Inflammatory macrophage treated with lipopolysaccharide for 4 hours (primary cell): ENCODE data around the gene C21orf58.
"Not testable (repeated sequence)": the region's sequence is repeated elsewhere in the genome, so short reads cannot be mapped to it uniquely, and the experiment has no call there.

ENCODE experiments used
- DNase-seq: peaks from one replicate; pipeline ENCODE4 v3.0.0-alpha.2; 2020

C21orf58 gene

DNA sequence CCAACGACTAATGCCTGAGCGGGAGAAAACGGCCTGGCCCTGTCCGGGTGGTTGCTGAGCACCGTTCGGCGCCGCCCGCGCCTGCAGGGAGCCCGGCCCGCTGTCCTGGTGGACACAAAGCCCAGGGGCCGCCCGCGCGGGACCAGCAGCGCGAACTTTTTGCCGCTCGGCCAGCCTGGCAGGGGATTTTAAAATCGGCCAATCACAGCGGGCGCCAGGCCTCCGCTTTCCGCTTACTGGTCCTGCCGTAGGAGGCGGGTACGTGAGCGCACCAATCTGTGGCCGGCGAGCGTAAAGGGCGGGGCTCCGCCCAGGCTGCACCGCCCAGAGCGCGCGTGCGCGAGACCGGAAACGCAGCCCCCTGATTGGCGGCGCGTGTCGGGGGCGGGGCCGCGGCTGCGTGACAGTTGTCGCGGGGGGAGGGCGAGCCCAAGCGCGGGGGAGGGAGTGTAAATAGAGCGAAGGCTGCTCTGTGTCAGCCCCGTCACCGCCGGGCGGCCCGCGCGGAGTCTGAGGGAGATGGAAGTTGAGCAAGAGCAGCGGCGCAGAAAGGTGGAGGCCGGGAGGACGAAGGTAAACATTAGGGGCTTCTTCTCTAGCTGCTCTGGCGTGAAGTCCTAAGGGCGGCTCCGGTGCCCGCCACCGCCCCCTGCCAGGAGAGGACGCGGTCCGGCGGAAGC lies at the start of gene C21orf58, which contains the start of gene PCNT:
Gene C21orf58, minus strand, starts transcription at position 161 of the 680 bp plus-strand sequence. CDS start 1,132 bp downstream, outside the sequence.
Gene PCNT, plus strand, starts transcription at position 447 of the 680 bp plus-strand sequence. Its CDS starts 73 bp downstream, at position 520.
- peak; percentile 98 for DNase-seq

DNA sequence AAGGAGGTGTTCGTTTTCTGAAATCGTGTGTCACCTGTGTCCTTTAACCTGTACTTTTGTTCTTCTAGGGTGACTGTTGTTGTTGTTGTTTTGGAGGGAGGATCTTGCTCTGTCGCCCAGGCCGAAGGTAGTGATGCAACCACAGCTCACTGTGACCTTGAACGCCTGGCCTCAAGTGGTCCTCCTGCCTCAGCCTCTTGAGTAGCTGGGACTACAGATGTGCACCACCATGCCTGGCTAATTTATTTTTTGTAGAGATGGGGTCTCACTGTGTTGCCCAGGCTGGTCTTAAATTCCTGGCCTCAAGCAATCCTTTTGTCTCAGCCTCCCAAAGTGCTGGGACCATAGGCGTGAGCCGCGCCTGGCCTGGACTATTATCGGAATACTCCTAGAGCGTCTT lies 49.3 kb upstream of the C21orf58 start:
- not testable (repeated sequence) for DNase-seq

DNA sequence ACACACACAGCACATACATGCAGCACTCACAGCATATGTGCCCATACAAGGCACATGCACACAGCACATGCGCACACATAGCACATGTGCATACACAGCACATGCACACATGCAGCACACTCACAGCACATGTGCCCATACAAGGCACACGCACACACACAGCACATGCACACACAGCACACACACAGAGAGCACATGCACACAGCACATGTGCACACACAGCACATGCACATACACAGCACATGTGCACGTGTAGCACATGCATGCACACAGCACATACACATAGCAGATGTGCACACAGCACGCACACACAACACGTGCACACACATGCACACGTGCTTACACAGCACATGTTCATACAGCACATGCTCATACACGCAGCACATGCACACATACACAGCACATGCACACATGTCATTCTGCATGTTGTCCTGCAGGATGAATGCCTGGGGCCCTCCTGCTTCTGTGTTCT lies 48.4 kb upstream of the C21orf58 start:
- DNase-seq: no peak

DNA sequence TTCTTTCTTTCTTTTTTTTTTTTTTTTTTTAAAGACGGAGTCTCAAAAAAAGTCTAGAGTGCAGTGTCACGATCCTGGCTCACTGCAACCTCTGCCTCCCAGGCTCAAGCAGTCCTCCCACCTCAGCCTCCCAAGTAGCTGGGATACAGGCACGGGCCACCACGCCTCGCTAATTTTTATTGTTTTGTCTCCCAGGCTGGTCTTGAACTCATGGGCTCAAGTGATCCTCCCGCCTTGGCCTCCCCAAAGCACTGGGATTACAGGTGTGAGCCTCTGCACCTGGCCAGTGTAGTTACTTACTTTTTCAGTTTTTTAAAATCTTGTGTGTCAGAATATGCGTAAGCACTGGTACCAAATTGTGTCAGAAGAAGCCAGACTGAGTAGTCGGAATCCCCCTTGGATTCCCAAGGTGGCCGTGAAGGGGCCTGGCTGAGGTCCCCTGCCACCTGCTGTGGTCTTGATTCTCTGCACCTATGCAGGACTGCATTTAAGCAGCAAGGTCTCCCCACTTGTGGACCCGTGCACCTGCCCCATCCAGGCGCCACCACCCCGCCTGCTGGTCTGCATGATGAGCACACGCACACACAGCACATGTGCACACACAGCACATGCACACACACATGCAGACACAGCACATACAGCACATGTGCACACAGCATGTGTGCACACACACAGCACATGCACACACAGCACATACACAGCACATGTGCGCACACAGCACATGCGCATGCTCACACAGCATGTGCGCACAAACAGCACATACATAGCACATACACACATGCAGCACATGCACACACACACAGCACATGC lies 47.7 kb upstream of the C21orf58 start:
- DNase-seq: no peak

DNA sequence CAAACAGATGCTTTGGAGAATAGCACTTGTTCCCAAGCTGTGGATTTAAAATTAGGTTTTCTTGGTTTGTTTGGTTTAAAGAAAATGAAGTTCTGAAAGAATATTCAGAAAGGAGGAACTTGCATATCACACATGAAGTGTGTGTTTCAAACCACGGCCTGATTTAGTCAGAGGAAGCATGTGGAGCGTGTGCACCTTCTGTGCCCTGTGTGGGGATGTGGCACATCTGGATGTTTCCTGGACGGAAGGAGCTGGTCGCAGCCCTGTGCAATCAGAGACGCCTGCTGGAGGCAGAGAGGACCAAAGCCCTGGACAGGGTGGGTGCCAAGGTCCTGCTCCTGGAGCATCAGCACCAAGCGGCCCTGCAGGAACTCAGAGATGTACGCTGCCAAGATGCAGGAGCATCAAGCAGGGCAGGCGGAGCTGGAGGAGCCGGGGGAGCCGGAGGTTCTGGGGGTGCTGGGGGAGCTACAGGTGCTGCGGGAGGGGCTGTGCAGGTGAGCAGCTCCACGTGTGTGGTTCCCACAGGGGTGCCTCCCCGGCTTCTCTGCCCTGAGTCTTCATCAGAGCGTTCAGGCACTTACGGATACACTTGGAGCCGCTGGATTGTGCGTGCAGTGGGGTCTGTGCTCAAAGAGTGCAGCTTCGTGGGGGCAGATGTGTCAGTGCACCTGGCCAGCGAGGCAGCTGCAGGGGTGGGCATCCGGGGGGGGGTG lies 46.0 kb upstream of the C21orf58 start:
- peak; percentile 12 for DNase-seq

DNA sequence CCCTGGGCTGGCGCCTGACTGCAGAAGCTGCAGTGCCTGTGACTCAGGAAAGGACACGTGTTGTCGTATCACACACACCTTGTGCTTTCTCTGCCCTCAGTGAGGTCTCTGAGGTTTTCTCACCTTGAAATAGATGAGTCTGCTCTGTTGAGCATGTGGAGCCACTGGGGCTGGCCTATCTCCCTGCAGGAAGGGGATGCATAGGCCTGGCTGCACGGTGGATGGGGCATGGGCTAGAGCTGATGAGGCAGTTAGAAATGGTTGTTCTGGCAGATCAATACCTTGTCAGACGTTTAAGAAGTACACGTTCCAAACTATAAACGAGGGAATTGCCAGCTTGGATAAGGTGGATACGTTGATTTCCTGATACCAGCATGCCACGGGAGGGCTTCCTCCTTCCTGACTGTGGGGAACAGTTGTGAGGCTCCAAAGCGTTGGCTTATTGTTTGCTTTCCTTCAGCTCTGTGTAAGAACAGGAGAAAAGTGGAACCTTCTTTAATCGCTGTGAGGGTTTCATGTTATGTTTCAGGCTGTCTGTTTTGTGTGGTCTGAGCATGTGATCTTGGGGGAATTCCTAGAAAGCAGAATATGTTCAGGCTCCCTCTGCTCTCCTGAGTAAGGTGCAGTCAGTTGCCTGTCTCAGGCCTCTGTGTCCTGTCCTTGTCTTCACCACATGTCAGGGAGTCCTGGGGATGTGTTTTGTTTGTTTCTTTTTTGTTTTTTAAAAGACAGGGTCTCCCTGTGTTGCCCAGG lies 45.0 kb upstream of the C21orf58 start:
- peak; percentile 36 for DNase-seq

DNA sequence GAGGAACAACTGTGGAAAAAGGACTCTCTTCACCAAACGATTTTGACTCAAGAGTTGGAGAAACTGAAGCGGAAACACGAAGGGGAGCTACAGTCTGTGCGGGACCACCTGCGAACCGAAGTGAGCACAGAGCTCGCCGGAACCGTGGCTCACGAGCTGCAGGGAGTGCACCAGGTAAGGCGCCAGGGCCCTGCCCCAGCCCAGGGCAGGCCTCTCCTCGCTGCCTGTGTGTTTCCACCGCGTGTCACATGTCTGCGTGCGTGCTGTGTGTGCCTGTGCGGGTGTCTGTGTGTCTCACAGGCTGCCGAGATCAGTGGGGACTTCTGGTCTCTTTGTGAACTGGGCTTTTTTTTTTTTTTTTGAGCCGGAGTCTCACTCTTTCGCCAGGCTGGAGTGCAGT lies 43.3 kb upstream of the C21orf58 start:
- no peak for DNase-seq

DNA sequence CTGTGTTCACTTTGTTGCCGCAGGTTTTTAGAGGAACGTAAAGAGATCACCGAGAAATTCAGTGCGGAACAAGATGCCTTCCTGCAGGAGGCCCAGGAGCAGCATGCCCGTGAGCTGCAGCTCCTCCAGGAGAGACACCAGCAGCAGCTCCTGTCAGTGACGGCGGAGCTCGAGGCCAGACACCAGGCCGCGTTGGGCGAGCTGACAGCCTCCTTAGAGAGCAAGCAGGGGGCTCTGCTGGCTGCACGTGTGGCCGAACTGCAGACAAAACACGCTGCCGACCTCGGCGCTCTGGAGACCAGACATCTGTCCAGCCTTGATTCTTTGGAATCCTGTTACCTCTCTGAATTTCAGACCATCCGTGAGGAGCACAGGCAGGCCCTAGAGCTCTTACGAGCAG lies 42.9 kb upstream of the C21orf58 start:
- no peak for DNase-seq

DNA sequence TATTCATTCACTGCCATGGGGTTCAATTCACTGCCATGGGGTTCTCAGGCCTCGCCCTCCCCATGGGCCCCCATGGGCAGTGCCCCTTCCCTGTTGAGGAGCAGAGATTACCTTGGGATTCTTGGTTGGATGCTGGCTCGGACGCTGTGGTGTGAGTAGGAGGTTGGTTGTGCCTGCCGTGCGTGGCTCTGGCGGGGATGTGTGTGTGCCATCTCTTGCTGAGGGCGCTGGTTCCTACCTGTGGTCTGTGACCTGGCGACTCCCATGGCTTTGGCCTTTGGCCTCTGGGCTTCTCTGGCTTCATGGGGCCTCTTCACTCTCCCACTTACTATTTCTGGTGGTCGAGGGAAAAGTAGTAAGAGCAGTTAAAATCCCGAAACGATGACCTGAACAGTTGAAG lies 42.4 kb upstream of the C21orf58 start:
- DNase-seq: no peak

DNA sequence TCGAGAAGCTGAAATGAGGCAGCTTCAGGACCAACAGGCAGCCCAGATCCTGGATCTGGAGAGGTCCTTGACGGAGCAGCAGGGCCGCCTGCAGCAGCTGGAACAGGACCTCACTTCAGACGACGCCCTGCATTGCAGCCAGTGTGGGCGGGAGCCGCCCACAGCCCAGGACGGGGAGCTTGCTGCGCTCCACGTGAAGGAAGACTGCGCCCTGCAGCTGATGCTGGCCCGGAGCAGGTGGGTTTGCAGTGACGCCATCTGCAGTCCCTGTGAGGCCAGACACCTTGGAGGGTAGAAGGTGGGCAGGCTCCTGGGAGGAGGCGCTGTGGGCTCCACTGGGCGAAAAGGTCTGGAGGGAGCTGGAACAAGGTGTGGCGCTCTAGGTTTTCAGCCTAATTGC lies 40.0 kb upstream of the C21orf58 start:
- DNase-seq: no peak

DNA sequence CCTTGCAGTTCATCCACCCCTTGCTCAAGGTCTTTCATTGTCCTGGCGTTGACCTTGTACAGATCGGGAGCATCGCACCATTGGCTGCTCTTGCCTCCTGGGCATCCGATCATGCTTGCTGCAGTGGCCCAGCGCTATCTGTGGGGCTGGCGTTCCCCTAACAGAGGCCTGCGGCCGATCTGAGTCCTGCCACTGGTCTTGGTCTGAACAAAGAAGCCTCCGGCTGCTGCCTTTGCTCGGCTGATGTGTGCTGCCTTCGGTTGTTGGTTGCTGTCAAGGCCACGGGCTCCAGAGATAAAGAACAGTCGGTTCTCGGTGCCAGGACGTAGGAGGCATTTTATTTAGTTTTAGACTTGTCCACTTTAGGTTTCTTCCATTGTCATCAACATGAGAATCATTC lies 39.3 kb upstream of the C21orf58 start:
- DNase-seq: no peak

DNA sequence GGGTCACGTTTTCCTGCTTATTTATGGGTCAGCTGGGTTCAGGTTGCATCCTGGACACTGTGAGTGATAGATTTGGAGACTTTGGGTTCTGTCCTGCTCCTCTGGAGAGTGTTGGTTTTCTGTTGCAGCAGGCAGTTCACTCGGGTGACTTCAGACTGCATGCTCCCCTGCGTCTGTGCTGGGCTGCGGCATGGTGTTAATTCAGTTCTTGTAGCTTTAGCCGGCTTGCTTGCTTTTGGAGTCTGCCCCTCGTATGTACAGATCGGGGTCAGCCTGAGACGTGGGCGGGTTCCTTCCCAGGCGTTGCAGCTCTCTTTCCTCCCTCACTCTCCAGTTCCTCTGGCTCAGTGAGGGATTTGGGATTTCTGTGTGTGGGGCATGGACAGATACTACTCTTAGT lies 38.3 kb upstream of the C21orf58 start:
- no peak for DNase-seq

DNA sequence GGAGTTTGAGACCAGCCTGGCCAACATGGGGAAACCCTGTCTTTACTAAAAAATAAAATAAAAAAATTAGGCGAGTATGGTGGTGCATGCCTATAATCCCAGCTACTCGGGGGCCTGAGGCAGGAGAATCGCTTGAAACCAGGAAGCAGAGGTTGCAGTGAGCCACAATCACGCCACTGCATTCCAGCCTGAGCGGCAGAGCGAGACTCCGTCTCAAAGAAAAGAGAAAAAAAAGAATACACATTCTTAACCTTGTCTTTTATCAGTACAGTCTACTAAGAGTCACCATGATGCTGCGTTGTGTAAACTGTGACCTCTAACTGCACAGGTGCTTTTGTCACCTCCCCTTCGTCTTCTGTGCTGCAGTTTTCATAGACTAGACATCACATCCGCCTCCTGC lies 37.5 kb upstream of the C21orf58 start:
- DNase-seq: no peak

DNA sequence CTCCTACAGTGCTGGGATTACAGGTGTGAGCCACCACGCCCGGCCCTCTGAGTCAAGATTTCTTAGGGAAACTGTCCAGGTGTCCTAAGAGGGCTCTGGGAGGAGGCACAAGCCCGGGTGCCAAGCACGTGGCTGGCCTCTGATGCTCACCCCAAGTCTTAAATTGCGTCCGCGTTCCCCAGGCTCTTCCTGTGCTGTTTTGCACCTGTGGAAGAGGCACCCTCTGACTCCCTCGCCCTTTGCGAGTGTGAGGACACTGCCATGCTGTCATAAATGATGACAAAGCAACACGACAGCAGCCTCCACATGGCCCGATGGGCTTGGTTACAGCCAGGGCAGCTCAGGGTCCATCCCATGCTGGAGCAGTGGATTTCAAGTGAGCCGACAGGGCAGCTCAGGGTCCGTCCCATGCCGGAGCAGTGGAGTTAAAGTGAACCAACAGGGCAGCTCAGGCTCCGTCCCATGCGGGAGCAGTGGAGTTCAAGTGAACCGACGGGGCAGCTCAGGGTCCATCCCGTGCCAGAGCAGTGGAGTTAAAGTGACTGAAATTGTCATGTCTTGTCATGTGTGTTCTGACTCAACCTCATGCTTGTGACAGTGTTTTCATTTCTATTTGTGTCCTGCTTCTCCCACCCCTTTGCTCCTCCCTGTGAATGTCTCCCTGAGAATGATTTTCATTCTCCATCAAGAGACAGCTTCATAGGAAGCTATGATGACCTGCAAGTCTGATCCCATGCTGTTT lies 34.2 kb upstream of the C21orf58 start:
- no peak for DNase-seq

DNA sequence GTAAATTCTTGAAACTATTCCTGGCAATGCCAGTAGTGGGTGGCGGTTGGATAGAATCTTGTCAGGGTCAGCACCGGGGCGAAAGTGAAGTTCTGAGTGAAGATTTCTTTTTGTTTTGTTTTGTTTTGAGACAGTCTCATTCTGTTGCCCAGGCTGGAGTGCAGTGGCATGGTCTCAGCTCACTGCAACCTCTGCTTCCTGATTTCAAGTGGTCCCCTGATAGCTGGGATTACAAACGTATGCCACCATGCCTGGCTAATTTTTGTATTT lies 33.6 kb upstream of the C21orf58 start:
- no peak for DNase-seq

DNA sequence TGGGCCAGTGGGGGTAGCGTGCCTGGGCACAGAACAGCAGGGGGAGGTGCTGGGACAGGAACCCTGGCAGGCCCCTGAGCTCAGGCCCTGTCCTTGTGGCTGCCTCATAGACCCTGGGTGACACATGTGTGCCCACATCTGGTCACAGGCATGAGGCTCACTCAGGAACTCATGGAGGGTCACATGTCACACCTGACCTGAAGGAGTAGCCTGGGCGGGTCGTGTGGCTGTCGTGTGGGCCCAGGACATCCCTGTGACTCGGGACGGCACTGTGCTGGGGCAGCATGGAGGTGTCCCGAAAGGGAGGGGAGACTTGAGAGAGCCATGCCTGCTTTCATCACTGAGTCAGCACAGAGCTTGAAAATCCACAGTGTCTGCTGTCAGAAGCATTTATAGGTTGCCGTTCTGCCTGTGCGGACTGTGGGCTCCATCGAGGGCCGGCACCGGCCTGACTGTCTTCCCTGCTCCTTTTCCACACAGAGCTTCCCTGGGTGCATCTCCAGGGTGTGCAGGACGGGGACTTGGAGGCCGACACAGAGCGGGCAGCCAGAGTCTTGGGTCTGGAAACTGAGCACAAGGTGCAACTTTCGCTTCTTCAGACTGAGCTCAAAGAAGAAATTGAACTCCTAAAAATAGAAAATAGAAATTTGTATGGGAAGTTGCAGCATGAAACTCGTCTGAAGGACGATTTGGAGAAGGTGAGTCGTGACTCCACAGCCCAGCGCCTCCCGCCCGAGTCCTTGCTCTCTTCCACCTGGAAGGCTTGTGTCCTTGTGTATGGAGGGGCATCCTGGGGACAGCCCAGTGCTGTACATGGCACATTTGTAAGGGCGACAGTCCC lies 33.0 kb upstream of the C21orf58 start:
- DNase-seq: no peak

DNA sequence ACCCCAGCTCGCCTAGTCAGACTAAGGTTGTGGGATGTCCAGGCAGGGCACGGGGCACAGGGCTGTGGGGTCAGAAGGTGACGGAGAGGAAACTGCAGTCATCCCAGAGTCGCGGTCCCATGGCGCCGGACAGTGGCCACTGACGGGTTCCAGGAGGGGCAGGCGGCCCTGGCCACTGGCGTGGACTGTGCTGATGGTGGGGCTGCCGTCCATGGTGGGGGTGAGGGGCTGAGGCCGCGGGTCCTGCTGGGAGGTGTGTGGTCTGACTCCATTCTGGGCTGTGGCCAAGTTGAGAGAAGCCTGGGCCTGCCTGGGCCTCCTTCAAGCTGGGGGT lies 32.3 kb upstream of the C21orf58 start:
- no peak for DNase-seq

DNA sequence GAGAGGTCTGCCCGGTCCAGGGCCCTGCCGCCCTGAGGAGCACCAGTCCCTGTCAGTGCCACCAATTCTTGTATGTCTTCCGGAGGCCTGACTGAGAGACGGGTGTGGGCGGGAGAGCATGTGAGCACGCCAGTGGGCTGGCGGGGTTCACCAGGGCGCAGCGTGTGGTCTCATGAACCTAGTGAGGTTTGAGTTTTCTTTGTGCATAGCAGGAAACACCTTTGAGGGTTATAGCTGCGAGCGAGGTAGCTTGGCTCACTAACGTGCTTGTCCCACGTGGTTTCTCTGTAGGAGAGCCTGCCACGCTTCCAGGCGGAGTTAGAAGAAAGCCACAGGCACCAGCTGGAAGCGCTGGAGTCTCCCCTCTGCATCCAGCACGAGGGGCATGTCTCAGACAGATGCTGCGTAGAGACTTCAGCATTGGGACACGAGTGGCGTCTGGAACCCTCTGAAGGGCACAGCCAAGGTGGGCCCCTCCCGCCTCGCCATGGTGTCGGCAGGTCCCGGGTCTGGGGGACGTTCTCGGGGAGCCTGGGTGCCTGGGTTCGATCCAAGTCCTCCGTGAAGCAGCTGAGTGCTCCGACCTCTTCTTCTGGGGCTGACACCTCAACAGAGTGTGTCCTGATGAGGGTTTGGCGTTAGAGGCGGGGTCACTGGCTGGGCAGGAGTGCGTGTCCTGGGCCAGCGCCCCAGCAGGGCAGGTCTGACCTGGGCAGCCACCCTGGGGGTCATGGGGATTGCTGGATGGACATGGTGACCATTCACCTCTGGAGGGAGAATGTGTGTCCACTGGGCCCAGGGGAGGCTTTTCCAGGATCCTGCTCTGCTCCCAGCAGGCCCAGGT lies 31.7 kb upstream of the C21orf58 start:
- no peak for DNase-seq

DNA sequence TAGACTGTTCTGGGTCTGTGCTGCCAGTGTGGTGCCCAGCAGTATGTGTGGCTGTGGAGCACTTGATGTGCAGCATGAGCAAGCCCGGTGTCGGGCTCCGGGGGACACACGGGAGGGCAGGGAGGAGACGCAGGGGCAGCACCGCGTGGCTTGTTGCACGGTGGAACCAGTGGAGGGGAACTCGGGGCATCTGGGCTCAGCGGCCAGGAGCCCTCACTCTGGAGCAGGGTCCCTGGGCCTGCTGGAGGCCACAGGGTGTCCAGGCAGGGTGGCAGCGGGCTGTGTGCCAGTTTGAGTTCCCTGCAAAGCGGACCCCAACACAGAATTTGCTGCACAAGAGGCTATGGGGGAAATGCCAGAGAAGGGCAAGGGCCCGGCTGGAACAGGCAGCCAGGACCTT lies 30.8 kb upstream of the C21orf58 start:
- DNase-seq: no peak

DNA sequence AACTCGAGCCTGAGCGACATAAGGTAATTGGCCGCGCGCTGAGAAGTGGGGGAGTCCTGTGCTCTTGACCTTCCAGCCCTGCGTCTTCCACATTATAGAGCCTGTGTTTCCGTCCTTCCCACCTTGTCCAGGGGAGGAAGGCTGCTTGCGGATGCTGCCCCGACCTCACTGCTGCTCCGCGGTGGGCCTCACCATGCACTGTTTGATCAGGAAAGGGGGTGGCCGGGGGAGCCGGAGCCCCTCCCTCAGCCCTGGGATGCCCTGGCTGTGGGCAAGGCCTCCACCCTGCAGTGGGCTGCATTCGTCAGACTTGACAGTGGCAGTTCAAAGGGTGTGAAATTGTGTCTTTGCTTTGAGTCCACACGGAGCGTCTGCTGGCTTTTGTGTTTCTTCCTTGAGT lies 30.4 kb upstream of the C21orf58 start:
- no peak for DNase-seq

DNA sequence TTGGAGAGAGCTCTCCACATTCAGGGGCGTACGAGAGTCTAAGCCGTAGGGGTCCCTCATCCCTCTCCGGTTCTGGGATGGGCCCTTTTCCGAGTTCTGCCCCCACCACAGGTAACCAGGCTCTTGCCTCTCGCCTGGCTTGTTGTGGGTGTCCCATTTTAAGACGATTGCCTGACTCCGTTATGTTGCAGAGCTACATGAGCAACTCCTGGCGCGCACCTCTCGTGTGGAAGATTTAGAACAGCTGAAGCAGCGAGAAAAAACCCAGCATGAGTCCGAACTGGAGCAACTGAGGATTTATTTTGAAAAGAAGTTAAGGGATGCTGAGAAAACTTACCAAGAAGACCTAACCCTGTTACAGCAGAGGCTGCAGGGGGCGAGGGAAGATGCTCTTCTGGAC lies 29.2 kb upstream of the C21orf58 start:
- DNase-seq: no peak
